ENCODE data around the gene ZNF445. TPM values are rescaled to one million over a fixed set of nuclear protein-coding genes. Genes with fewer than 3 reads are reported as not detected.
"Not testable (repeated sequence)": the region's sequence is repeated elsewhere in the genome, so short reads cannot be mapped to it uniquely, and the experiment has no call there.

Gene ZNF445
- polyA plus RNA-seq, 2 donors, result 1.4 to 3.2 TPM

- peaks cover 0 to 11% of the 10 kb centered on the region in 2 donors for H3K36me3 ChIP-seq (ENCODE audit: control insufficient read depth in 2 of 2, insufficient read depth in 2 of 2, low read length in 1 of 2)
- H3K9me3 ChIP-seq (ENCODE audit: control insufficient read depth in 2 of 2, insufficient read depth in 1 of 2, low read depth in 1 of 2, low read length in 1 of 2); H3K27me3 ChIP-seq (ENCODE audit: control insufficient read depth in 1 of 2, insufficient read depth in 2 of 2, low read length in 2 of 2); H3K4me1 ChIP-seq (ENCODE audit: control insufficient read depth in 2 of 2, insufficient read depth in 2 of 2, low read length in 1 of 2); H3K4me3 ChIP-seq (ENCODE audit: low read depth in 1 of 2, low read length in 2 of 2); H3K27ac ChIP-seq (ENCODE audit: low read depth in 2 of 2, low read length in 1 of 2): not testable (repeated sequence)
- 92% methylated on average over 2 of the region's 2 CpGs for WGBS, 2 donors
Measured at GRCh38 chr3:44468099-44468537, 9.4 kb downstream of the ZNF445 start.

GRCh38 chr3:44467241-44467640, 10.2 kb downstream of the ZNF445 start:
- H3K27me3 ChIP-seq (ENCODE audit: control insufficient read depth in 1 of 2, insufficient read depth in 2 of 2, low read length in 2 of 2), result no peaks in the 10 kb centered on the region
- H3K4me1 ChIP-seq (ENCODE audit: control insufficient read depth in 2 of 2, insufficient read depth in 2 of 2, low read length in 1 of 2), result peaks cover 0 to 3% of the 10 kb centered on the region in 2 donors
- H3K27ac ChIP-seq (ENCODE audit: low read depth in 2 of 2, low read length in 1 of 2), result no peak overlapping the region
- peaks cover 0 to 2% of the 10 kb centered on the region in 2 donors for H3K9me3 ChIP-seq (ENCODE audit: control insufficient read depth in 2 of 2, insufficient read depth in 1 of 2, low read depth in 1 of 2, low read length in 1 of 2)
- peaks cover 0 to 11% of the 10 kb centered on the region in 2 donors for H3K36me3 ChIP-seq (ENCODE audit: control insufficient read depth in 2 of 2, insufficient read depth in 2 of 2, low read length in 1 of 2)
- WGBS, 2 donors, result 53 to 63% methylated on average over 1 of the region's 1 CpG
- H3K4me3 ChIP-seq (ENCODE audit: low read depth in 1 of 2, low read length in 2 of 2), result no peak overlapping the region

- H3K4me1 ChIP-seq (ENCODE audit: control insufficient read depth in 2 of 2, insufficient read depth in 2 of 2, low read length in 1 of 2); H3K9me3 ChIP-seq (ENCODE audit: control insufficient read depth in 2 of 2, insufficient read depth in 1 of 2, low read depth in 1 of 2, low read length in 1 of 2); H3K4me3 ChIP-seq (ENCODE audit: low read depth in 1 of 2, low read length in 2 of 2); H3K27ac ChIP-seq (ENCODE audit: low read depth in 2 of 2, low read length in 1 of 2); H3K27me3 ChIP-seq (ENCODE audit: control insufficient read depth in 1 of 2, insufficient read depth in 2 of 2, low read length in 2 of 2): not testable (repeated sequence)
- WGBS, 2 donors, result 96 to 98% methylated on average over 7 of the region's 7 CpGs
- H3K36me3 ChIP-seq (ENCODE audit: control insufficient read depth in 2 of 2, insufficient read depth in 2 of 2, low read length in 1 of 2), result peaks cover 0 to 11% of the 10 kb centered on the region in 2 donors
Measured at GRCh38 chr3:44464920-44465319, 12.6 kb downstream of the ZNF445 start.

GRCh38 chr3:44464509-44464908, 13.0 kb downstream of the ZNF445 start:
- H3K27ac ChIP-seq (ENCODE audit: low read depth in 2 of 2, low read length in 1 of 2), result no peak overlapping the region
- H3K4me3 ChIP-seq (ENCODE audit: low read depth in 1 of 2, low read length in 2 of 2), result no peak overlapping the region
- H3K9me3 ChIP-seq (ENCODE audit: control insufficient read depth in 2 of 2, insufficient read depth in 1 of 2, low read depth in 1 of 2, low read length in 1 of 2), result peaks cover 6 to 7% of the 10 kb centered on the region in 2 donors
- H3K4me1 ChIP-seq (ENCODE audit: control insufficient read depth in 2 of 2, insufficient read depth in 2 of 2, low read length in 1 of 2), result peaks cover 0 to 3% of the 10 kb centered on the region in 2 donors
- peaks cover 0 to 11% of the 10 kb centered on the region in 2 donors for H3K36me3 ChIP-seq (ENCODE audit: control insufficient read depth in 2 of 2, insufficient read depth in 2 of 2, low read length in 1 of 2)
- WGBS, 2 donors, result 93 to 94% methylated on average over 7 of the region's 7 CpGs
- no peaks in the 10 kb centered on the region for H3K27me3 ChIP-seq (ENCODE audit: control insufficient read depth in 1 of 2, insufficient read depth in 2 of 2, low read length in 2 of 2)

GRCh38 chr3:44460050-44460449, 17.4 kb downstream of the ZNF445 start:
- WGBS, 2 donors, result 98 to 99% methylated on average over 4 of the region's 4 CpGs
- H3K9me3 ChIP-seq (ENCODE audit: control insufficient read depth in 2 of 2, insufficient read depth in 1 of 2, low read depth in 1 of 2, low read length in 1 of 2); H3K4me1 ChIP-seq (ENCODE audit: control insufficient read depth in 2 of 2, insufficient read depth in 2 of 2, low read length in 1 of 2); H3K27ac ChIP-seq (ENCODE audit: low read depth in 2 of 2, low read length in 1 of 2); H3K4me3 ChIP-seq (ENCODE audit: low read depth in 1 of 2, low read length in 2 of 2); H3K27me3 ChIP-seq (ENCODE audit: control insufficient read depth in 1 of 2, insufficient read depth in 2 of 2, low read length in 2 of 2): not testable (repeated sequence)
- peaks cover 11 to 17% of the 10 kb centered on the region in 2 donors for H3K36me3 ChIP-seq (ENCODE audit: control insufficient read depth in 2 of 2, insufficient read depth in 2 of 2, low read length in 1 of 2)

- Histone ChIP-seq H3K27ac (ENCODE audit: low read depth in 2 of 2, low read length in 1 of 2) (no peak overlapping the region), H3K36me3 (ENCODE audit: control insufficient read depth in 2 of 2, insufficient read depth in 2 of 2, low read length in 1 of 2) (peaks cover 24 to 33% of the 10 kb centered on the region in 2 donors), H3K4me1 (ENCODE audit: control insufficient read depth in 2 of 2, insufficient read depth in 2 of 2, low read length in 1 of 2) (peaks cover 0 to 2% of the 10 kb centered on the region in 2 donors), H3K27me3 (ENCODE audit: control insufficient read depth in 1 of 2, insufficient read depth in 2 of 2, low read length in 2 of 2) (no peaks in the 10 kb centered on the region), H3K4me3 (ENCODE audit: low read depth in 1 of 2, low read length in 2 of 2) (no peak overlapping the region), H3K9me3 (ENCODE audit: control insufficient read depth in 2 of 2, insufficient read depth in 1 of 2, low read depth in 1 of 2, low read length in 1 of 2) (no peaks in the 10 kb centered on the region)
- WGBS, 2 donors, result 98% methylated on average over 10 of the region's 10 CpGs
Measured at GRCh38 chr3:44455318-44455717, 22.2 kb downstream of the ZNF445 start.

GRCh38 chr3:44454258-44454657, 23.2 kb downstream of the ZNF445 start:
- Histone ChIP-seq H3K27me3 (ENCODE audit: control insufficient read depth in 1 of 2, insufficient read depth in 2 of 2, low read length in 2 of 2) (no peaks in the 10 kb centered on the region), H3K4me3 (ENCODE audit: low read depth in 1 of 2, low read length in 2 of 2) (no peak overlapping the region), H3K27ac (ENCODE audit: low read depth in 2 of 2, low read length in 1 of 2) (no peak overlapping the region), H3K36me3 (ENCODE audit: control insufficient read depth in 2 of 2, insufficient read depth in 2 of 2, low read length in 1 of 2) (peaks cover 29 to 38% of the 10 kb centered on the region in 2 donors), H3K9me3 (ENCODE audit: control insufficient read depth in 2 of 2, insufficient read depth in 1 of 2, low read depth in 1 of 2, low read length in 1 of 2) (no peaks in the 10 kb centered on the region), H3K4me1 (ENCODE audit: control insufficient read depth in 2 of 2, insufficient read depth in 2 of 2, low read length in 1 of 2) (peaks cover 0 to 2% of the 10 kb centered on the region in 2 donors)
- 93 to 96% methylated on average over 4 of the region's 4 CpGs for WGBS, 2 donors

GRCh38 chr3:44451441-44451840, 26.0 kb downstream of the ZNF445 start:
- peaks cover 39 to 49% of the 10 kb centered on the region in 2 donors for H3K36me3 ChIP-seq (ENCODE audit: control insufficient read depth in 2 of 2, insufficient read depth in 2 of 2, low read length in 1 of 2)
- peaks cover 0 to 10% of the 10 kb centered on the region in 2 donors for H3K9me3 ChIP-seq (ENCODE audit: control insufficient read depth in 2 of 2, insufficient read depth in 1 of 2, low read depth in 1 of 2, low read length in 1 of 2)
- 98 to 100% methylated on average over 3 of the region's 3 CpGs for WGBS, 2 donors
- H3K27me3 ChIP-seq (ENCODE audit: control insufficient read depth in 1 of 2, insufficient read depth in 2 of 2, low read length in 2 of 2), result no peaks in the 10 kb centered on the region
- peaks cover 0 to 2% of the 10 kb centered on the region in 2 donors for H3K4me1 ChIP-seq (ENCODE audit: control insufficient read depth in 2 of 2, insufficient read depth in 2 of 2, low read length in 1 of 2)
- no peak overlapping the region for H3K4me3 ChIP-seq (ENCODE audit: low read depth in 1 of 2, low read length in 2 of 2)
- no peak overlapping the region for H3K27ac ChIP-seq (ENCODE audit: low read depth in 2 of 2, low read length in 1 of 2)

GRCh38 chr3:44446929-44447328, 30.5 kb downstream of the ZNF445 start:
- Histone ChIP-seq H3K4me1 (ENCODE audit: control insufficient read depth in 2 of 2, insufficient read depth in 2 of 2, low read length in 1 of 2) (peaks cover 0 to 2% of the 10 kb centered on the region in 2 donors), H3K27ac (ENCODE audit: low read depth in 2 of 2, low read length in 1 of 2) (no peak overlapping the region), H3K27me3 (ENCODE audit: control insufficient read depth in 1 of 2, insufficient read depth in 2 of 2, low read length in 2 of 2) (no peaks in the 10 kb centered on the region), H3K4me3 (ENCODE audit: low read depth in 1 of 2, low read length in 2 of 2) (no peak overlapping the region), H3K36me3 (ENCODE audit: control insufficient read depth in 2 of 2, insufficient read depth in 2 of 2, low read length in 1 of 2) (peaks cover 29 to 34% of the 10 kb centered on the region in 2 donors), H3K9me3 (ENCODE audit: control insufficient read depth in 2 of 2, insufficient read depth in 1 of 2, low read depth in 1 of 2, low read length in 1 of 2) (peaks cover 2 to 10% of the 10 kb centered on the region in 2 donors)
- 96 to 99% methylated on average over 5 of the region's 5 CpGs for WGBS, 2 donors

GRCh38 chr3:44445786-44446185, 31.7 kb downstream of the ZNF445 start:
- Histone ChIP-seq H3K4me3 (ENCODE audit: low read depth in 1 of 2, low read length in 2 of 2) (no peak overlapping the region), H3K9me3 (ENCODE audit: control insufficient read depth in 2 of 2, insufficient read depth in 1 of 2, low read depth in 1 of 2, low read length in 1 of 2) (peaks cover 2 to 10% of the 10 kb centered on the region in 2 donors), H3K4me1 (ENCODE audit: control insufficient read depth in 2 of 2, insufficient read depth in 2 of 2, low read length in 1 of 2) (no peaks in the 10 kb centered on the region), H3K36me3 (ENCODE audit: control insufficient read depth in 2 of 2, insufficient read depth in 2 of 2, low read length in 1 of 2) (peaks cover 24 to 26% of the 10 kb centered on the region in 2 donors), H3K27me3 (ENCODE audit: control insufficient read depth in 1 of 2, insufficient read depth in 2 of 2, low read length in 2 of 2) (no peaks in the 10 kb centered on the region), H3K27ac (ENCODE audit: low read depth in 2 of 2, low read length in 1 of 2) (no peak overlapping the region)
- 98 to 99% methylated on average over 5 of the region's 5 CpGs for WGBS, 2 donors

All from esophagus (tissue), 2 donors.